ENCODE measurements around the gene OR6X1. TPM values are rescaled to one million over a fixed set of nuclear protein-coding genes. Genes with fewer than 3 reads are reported as not detected.

OR6X1 gene
- polyA plus RNA-seq, 1 experiment: not detected

DNA sequence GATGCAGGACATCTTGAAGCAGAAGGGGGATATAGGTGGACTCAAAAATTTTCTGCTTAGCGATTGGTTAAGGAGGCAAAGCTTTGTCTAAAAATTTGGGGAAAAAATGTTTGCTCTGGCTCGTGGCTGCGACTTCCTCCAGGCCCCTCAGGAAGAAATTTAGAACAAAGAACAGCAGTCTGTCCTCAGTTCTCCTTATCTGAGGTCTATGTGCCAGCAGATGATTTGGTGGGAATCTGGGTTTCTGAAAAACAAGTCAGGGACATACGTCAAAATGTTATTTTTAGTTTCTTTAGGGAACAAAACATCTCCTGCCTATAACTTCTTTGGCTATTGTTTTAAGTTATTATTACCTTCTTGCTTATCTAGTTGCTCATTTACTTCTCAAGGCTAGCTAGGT, 43.8 kb upstream of the OR6X1 start:
- TF ChIP-seq, protein P1, sequence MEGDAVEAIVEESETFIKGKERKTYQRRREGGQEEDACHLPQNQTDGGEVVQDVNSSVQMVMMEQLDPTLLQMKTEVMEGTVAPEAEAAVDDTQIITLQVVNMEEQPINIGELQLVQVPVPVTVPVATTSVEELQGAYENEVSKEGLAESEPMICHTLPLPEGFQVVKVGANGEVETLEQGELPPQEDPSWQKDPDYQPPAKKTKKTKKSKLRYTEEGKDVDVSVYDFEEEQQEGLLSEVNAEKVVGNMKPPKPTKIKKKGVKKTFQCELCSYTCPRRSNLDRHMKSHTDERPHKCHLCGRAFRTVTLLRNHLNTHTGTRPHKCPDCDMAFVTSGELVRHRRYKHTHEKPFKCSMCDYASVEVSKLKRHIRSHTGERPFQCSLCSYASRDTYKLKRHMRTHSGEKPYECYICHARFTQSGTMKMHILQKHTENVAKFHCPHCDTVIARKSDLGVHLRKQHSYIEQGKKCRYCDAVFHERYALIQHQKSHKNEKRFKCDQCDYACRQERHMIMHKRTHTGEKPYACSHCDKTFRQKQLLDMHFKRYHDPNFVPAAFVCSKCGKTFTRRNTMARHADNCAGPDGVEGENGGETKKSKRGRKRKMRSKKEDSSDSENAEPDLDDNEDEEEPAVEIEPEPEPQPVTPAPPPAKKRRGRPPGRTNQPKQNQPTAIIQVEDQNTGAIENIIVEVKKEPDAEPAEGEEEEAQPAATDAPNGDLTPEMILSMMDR (IDR thresholded peaks at IDR 0.05; ENCODE audit: insufficient read depth, low read depth, low read length): no peak
- Histone ChIP-seq H3K36me3 (ENCODE audit: control insufficient read depth, insufficient read depth, low read length) (no peaks in the 10 kb centered on the region), H3K27me3 (ENCODE audit: control insufficient read depth, insufficient read depth, low read length) (no peaks in the 10 kb centered on the region), H3K4me3 (ENCODE audit: low read depth, low read length) (no peak overlapping the region)
- DNase-seq (ENCODE audit: low read depth): no peak
- ChIA-PET CTCF (no interaction called here), POLR2A (no interaction called here)

DNA sequence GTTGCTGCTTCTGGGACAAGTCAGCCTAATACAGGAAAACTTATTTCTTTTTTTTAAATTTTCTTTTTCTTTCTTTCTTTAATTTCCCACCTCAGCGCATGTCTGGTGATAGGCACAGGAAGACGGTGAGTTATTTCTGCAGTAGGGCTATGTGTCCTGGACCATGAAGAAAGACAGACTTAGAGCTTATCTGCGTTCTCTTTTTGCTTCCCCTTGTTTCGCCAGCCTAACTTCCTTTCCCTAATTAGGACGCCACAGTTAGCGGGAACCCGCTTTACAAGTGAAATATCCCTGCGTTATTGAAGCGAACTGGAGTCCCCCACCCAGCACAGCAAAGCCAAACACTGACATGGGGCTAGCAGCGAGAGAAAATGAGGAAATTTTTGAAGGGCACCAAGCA, 43.2 kb upstream of the OR6X1 start:
- ChIA-PET CTCF (no interaction called here), POLR2A (no interaction called here)
- no peak for DNase-seq (ENCODE audit: low read depth)

DNA sequence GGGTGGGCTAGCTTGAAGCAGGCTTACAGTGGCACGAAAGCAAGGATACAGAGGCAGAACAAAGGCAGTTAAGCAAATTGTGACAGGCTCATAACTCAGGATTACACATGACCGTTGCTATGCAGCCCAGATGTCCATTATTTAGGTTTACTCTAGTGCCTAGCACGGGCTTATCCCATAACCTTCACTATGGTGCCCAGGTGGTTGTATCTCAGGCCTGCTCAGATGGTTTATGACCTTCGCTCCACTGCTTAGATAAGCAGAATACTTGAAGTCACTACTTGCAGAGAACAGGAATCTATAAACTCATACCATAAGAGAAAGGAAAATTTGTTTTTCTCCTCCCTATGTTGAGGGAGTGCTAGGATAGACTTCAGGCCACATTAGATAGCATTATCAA, 42.8 kb upstream of the OR6X1 start:
- TF ChIP-seq, protein P1 (IDR thresholded peaks at IDR 0.05; ENCODE audit: insufficient read depth, low read depth, low read length): no peak
- Histone ChIP-seq H3K27me3 (ENCODE audit: control insufficient read depth, insufficient read depth, low read length) (no peaks in the 10 kb centered on the region), H3K36me3 (ENCODE audit: control insufficient read depth, insufficient read depth, low read length) (no peaks in the 10 kb centered on the region), H3K4me3 (ENCODE audit: low read depth, low read length) (no peak overlapping the region)
- CTCF ChIA-PET: no interaction called here
- POLR2A ChIA-PET: no interaction called here
- DNase-seq (ENCODE audit: low read depth): no peak

More for the DNA sequence above, 43.2 kb upstream of the OR6X1 start:
- Histone ChIP-seq H3K4me3 (ENCODE audit: low read depth, low read length) (no peak overlapping the region), H3K36me3 (ENCODE audit: control insufficient read depth, insufficient read depth, low read length) (no peaks in the 10 kb centered on the region), H3K27me3 (ENCODE audit: control insufficient read depth, insufficient read depth, low read length) (no peaks in the 10 kb centered on the region)
- TF ChIP-seq, protein P1 (IDR thresholded peaks at IDR 0.05; ENCODE audit: insufficient read depth, low read depth, low read length): no peak

DNA sequence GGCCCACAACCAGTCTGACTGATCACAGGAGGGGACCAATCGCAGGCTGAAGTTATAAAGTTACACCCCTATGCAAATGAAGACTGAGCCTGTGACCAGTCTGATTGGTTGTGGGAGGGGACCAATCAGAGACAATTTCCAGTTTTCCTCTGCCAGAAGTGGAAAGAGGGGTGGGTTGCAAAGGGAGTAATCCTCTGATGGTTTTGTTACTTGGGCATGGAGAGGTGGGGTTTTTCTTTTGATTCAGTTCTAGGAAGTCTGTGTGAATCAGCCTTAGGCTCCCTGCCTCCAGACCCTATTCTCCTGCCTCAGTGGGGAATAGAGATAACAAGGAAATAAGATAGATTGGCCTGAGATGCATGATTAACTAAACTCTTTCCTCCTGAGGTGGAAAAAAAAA, 41.9 kb upstream of the OR6X1 start:
- no peak for DNase-seq (ENCODE audit: low read depth)
- ChIA-PET CTCF (no interaction called here), POLR2A (no interaction called here)
- Histone ChIP-seq H3K36me3 (ENCODE audit: control insufficient read depth, insufficient read depth, low read length) (no peaks in the 10 kb centered on the region), H3K4me3 (ENCODE audit: low read depth, low read length) (no peak overlapping the region), H3K27me3 (ENCODE audit: control insufficient read depth, insufficient read depth, low read length) (no peaks in the 10 kb centered on the region)
- TF ChIP-seq, protein P1 (IDR thresholded peaks at IDR 0.05; ENCODE audit: insufficient read depth, low read depth, low read length): no peak

DNA sequence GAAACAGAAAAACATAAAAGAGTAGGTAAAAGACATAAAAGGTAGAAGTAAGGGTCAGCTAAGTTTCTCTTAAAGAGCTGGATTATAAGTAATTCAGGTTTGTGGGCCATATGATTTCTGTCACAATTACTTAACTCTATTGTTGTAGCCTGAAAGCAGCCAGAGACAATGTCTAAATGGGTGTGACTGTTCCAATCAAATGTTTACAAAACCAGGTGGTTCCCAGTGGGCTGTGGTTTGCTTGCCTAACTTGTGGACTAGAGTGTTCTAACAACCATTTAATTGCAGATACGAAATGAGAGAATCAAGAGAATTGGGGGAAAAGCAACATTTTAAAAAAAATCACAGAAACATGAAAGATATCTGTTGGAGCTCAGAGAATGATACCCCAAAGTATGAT, 29.2 kb upstream of the OR6X1 start:
- no peak overlapping the region for H3K4me3 ChIP-seq (ENCODE audit: low read depth, low read length)
- POLR2A ChIA-PET: no interaction called here
- no peaks in the 10 kb centered on the region for H3K27me3 ChIP-seq (ENCODE audit: control insufficient read depth, insufficient read depth, low read length)
- no peak for DNase-seq (ENCODE audit: low read depth)
- TF ChIP-seq, protein P1 (IDR thresholded peaks at IDR 0.05; ENCODE audit: insufficient read depth, low read depth, low read length): no peak
- H3K36me3 ChIP-seq (ENCODE audit: control insufficient read depth, insufficient read depth, low read length): no peaks in the 10 kb centered on the region
- CTCF ChIA-PET: interaction anchor here (1.5 kb wide), 1 partner anchor 12 kb away, joined by 3 read pairs; no protein-coding TSS in a partner anchor

Data from BJ (cell line).